Activated T-cell treated with anti-CD3 and anti-CD28 coated beads for 1 hour (primary cell): ENCODE data around the gene CARD11.

Experiments
- DNase-seq: peaks from one replicate; pipeline ENCODE4 v3.0.0-alpha.2; 2020; ENCODE audit warnings: low read depth

Gene CARD11

GRCh38 chr7:3043544-3044371 lies at the start of gene CARD11:
TSS of gene CARD11 (minus strand) at chr7:3043867. CDS start at chr7:2958506, 85,361 bp downstream.
- peak; percentile 39 for DNase-seq

GRCh38 chr7:3092468-3092867 lies 48.8 kb upstream of the CARD11 start:
- DNase-seq: peak; percentile 31

GRCh38 chr7:3091631-3092030 lies 48.0 kb upstream of the CARD11 start:
- no peak for DNase-seq

GRCh38 chr7:3089493-3089892 lies 45.8 kb upstream of the CARD11 start:
- no peak for DNase-seq

- DNase-seq: no peak
Observed at GRCh38 chr7:3087243-3087755, 43.6 kb upstream of the CARD11 start.

GRCh38 chr7:3083350-3083749 lies 39.7 kb upstream of the CARD11 start:
- DNase-seq: no peak

- DNase-seq: no peak
Observed at GRCh38 chr7:3082831-3083230, 39.2 kb upstream of the CARD11 start.

GRCh38 chr7:3082386-3082785 lies 38.7 kb upstream of the CARD11 start:
- DNase-seq: no peak

- no peak for DNase-seq
Observed at GRCh38 chr7:3080106-3080505, 36.4 kb upstream of the CARD11 start.

GRCh38 chr7:3078514-3078913 lies 34.8 kb upstream of the CARD11 start:
- no peak for DNase-seq

GRCh38 chr7:3076700-3077099 lies 33.0 kb upstream of the CARD11 start:
- no peak for DNase-seq

GRCh38 chr7:3076163-3076562 lies 32.5 kb upstream of the CARD11 start:
- DNase-seq: no peak

- DNase-seq: no peak
Observed at GRCh38 chr7:3075441-3075840, 31.8 kb upstream of the CARD11 start.

- no peak for DNase-seq
Observed at GRCh38 chr7:3074459-3074821, 30.8 kb upstream of the CARD11 start.

GRCh38 chr7:3073763-3074458 lies 30.2 kb upstream of the CARD11 start:
- no peak for DNase-seq

- no peak for DNase-seq
Observed at GRCh38 chr7:3070908-3071307, 27.2 kb upstream of the CARD11 start.

- no peak for DNase-seq
Observed at GRCh38 chr7:3069771-3070449, 26.2 kb upstream of the CARD11 start.

GRCh38 chr7:3068530-3068929 lies 24.9 kb upstream of the CARD11 start:
- DNase-seq: no peak

- DNase-seq: no peak
Observed at GRCh38 chr7:3067606-3068380, 24.1 kb upstream of the CARD11 start.

GRCh38 chr7:3067193-3067592 lies 23.5 kb upstream of the CARD11 start:
- no peak for DNase-seq

- no peak for DNase-seq
Observed at GRCh38 chr7:3066506-3066905, 22.8 kb upstream of the CARD11 start.

GRCh38 chr7:3065724-3066143 lies 22.1 kb upstream of the CARD11 start:
- peak; percentile 46 for DNase-seq
